ENCODE results near the gene STXBP5.

STXBP5 gene

GRCh38 chr6:147201885-147202515 is 2.2 kb upstream of the STXBP5 start:
- DNase-seq (ENCODE audit: low spot score): no peak
- in situ Hi-C loops (cut with MboI; ENCODE audit: low pct_unique_long_range_greater_than_20kb, low sequenced_read_pairs, unreplicated experiment): no loop called here
- TF ChIP-seq CTCF (IDR thresholded peaks at IDR 0.05; ENCODE audit: extremely low read depth, insufficient read depth, missing control alignments): no peak

GRCh38 chr6:147202516-147203310 is 1.5 kb upstream of the STXBP5 start:
- in situ Hi-C loops (cut with MboI; ENCODE audit: low pct_unique_long_range_greater_than_20kb, low sequenced_read_pairs, unreplicated experiment): no loop called here
- peak; percentile 92 for DNase-seq (ENCODE audit: low spot score)
- TF ChIP-seq CTCF (IDR thresholded peaks at IDR 0.05; ENCODE audit: extremely low read depth, insufficient read depth, missing control alignments): no peak

- no peak for TF ChIP-seq CTCF (IDR thresholded peaks at IDR 0.05; ENCODE audit: extremely low read depth, insufficient read depth, missing control alignments)
- in situ Hi-C loops (cut with MboI; ENCODE audit: low pct_unique_long_range_greater_than_20kb, low sequenced_read_pairs, unreplicated experiment): no loop called here
- DNase-seq (ENCODE audit: low spot score): peak; percentile 91
Measured at GRCh38 chr6:147203311-147204059, 732 bp upstream of the STXBP5 start.

GRCh38 chr6:147204843-147205311 is 660 bp downstream of the STXBP5 start:
- DNase-seq (ENCODE audit: low spot score): no peak
- in situ Hi-C loops (cut with MboI; ENCODE audit: low pct_unique_long_range_greater_than_20kb, low sequenced_read_pairs, unreplicated experiment): no loop called here
- no peak for TF ChIP-seq CTCF (IDR thresholded peaks at IDR 0.05; ENCODE audit: extremely low read depth, insufficient read depth, missing control alignments)

- DNase-seq (ENCODE audit: low spot score): no peak
- no peak for TF ChIP-seq CTCF (IDR thresholded peaks at IDR 0.05; ENCODE audit: extremely low read depth, insufficient read depth, missing control alignments)
- in situ Hi-C loops (cut with MboI; ENCODE audit: low pct_unique_long_range_greater_than_20kb, low sequenced_read_pairs, unreplicated experiment): no loop called here
Measured at GRCh38 chr6:147205690-147206600, 1.7 kb downstream of the STXBP5 start.

GRCh38 chr6:147207351-147207750 is 3.1 kb downstream of the STXBP5 start:
- in situ Hi-C loops (cut with MboI; ENCODE audit: low pct_unique_long_range_greater_than_20kb, low sequenced_read_pairs, unreplicated experiment): no loop called here
- no peak for TF ChIP-seq CTCF (IDR thresholded peaks at IDR 0.05; ENCODE audit: extremely low read depth, insufficient read depth, missing control alignments)
- DNase-seq (ENCODE audit: low spot score): no peak
